Astrocyte (in vitro differentiated cells and primary cell): ENCODE measurements around the gene ORAI2. TPM values are rescaled to one million over a fixed set of nuclear protein-coding genes. Genes with fewer than 3 reads are reported as not detected.
A peak's percentile ranks its signal among the peaks of the same experiment; 100 is the strongest.

ENCODE experiments used
- DNase-seq: peaks from one replicate; pipeline ENCODE4 v3.0.0-alpha.2; 2010; ENCODE audit warnings: low read depth
- FAIRE-seq: peaks from 2 replicates; lab custom pipeline; 2011; peaks lifted over from hg19 to GRCh38; lab: Jason Lieb, UNC
- H2AFZ ChIP-seq: 2 replicates; pipeline ENCODE4 v1.6.0; 2012; ENCODE audit warnings: low read depth, low read length, inconsistent platforms
- H3K27ac ChIP-seq: 2 replicates; pipeline ENCODE4 v1.5.1; 2011; ENCODE audit warnings: low read depth, low read length, inconsistent platforms
- H3K27me3 ChIP-seq: 2 replicates; pipeline ENCODE4 v1.6.0; 2011; ENCODE audit warnings: low read length, inconsistent platforms; ENCODE audit not compliant: insufficient read depth
- H3K36me3 ChIP-seq: 2 replicates; pipeline ENCODE4 v1.5.1; 2011; ENCODE audit warnings: low read length, inconsistent platforms; ENCODE audit not compliant: insufficient read depth
- H3K4me1 ChIP-seq: 2 replicates; pipeline ENCODE4 v1.5.1; 2011; ENCODE audit warnings: low read length, inconsistent platforms; ENCODE audit not compliant: insufficient read depth
- H3K4me2 ChIP-seq: 2 replicates; pipeline ENCODE4 v1.6.0; 2012; ENCODE audit warnings: low read length, inconsistent platforms
- H3K4me3 ChIP-seq: 2 replicates; pipeline ENCODE4 v1.5.1; 2011; ENCODE audit warnings: low read depth, mild to moderate bottlenecking, low read length, inconsistent platforms; ENCODE audit not compliant: insufficient read depth
- H3K79me2 ChIP-seq: 2 replicates; pipeline ENCODE4 v1.6.0; 2012; ENCODE audit warnings: mild to moderate bottlenecking, low read length, inconsistent platforms; ENCODE audit not compliant: insufficient read depth
- H3K9ac ChIP-seq: 2 replicates; pipeline ENCODE4 v1.6.0; 2012; ENCODE audit warnings: mild to moderate bottlenecking, low read length, inconsistent platforms
- H3K9me3 ChIP-seq: 2 replicates; pipeline ENCODE4 v1.5.1; 2012; ENCODE audit warnings: low read depth, mild to moderate bottlenecking, low read length, inconsistent platforms; ENCODE audit not compliant: insufficient read depth
- H4K20me1 ChIP-seq: 2 replicates; pipeline ENCODE4 v1.6.0; 2012; ENCODE audit warnings: low read length, inconsistent platforms; ENCODE audit not compliant: insufficient read depth
- H3K27ac Mint-ChIP-seq: one replicate; pipeline ENCODE4 v1.8.0; 2021; ENCODE audit warnings: mild to moderate bottlenecking, mixed read lengths; ENCODE audit not compliant: unreplicated experiment
- H3K27me3 Mint-ChIP-seq: one replicate; pipeline ENCODE4 v1.8.0; 2021; ENCODE audit warnings: low read depth, mixed read lengths; ENCODE audit not compliant: unreplicated experiment
- H3K36me3 Mint-ChIP-seq: one replicate; pipeline ENCODE4 v1.8.0; 2021; ENCODE audit warnings: low read depth, mixed read lengths; ENCODE audit not compliant: unreplicated experiment
- H3K4me1 Mint-ChIP-seq: one replicate; pipeline ENCODE4 v1.8.0; 2021; ENCODE audit warnings: low read depth, mixed read lengths; ENCODE audit not compliant: unreplicated experiment
- H3K4me3 Mint-ChIP-seq: one replicate; pipeline ENCODE4 v1.8.0; 2021; ENCODE audit warnings: mild to moderate bottlenecking, moderate library complexity, mixed read lengths; ENCODE audit not compliant: unreplicated experiment
- H3K9me3 Mint-ChIP-seq: one replicate; pipeline ENCODE4 v1.8.0; 2021; ENCODE audit warnings: mild to moderate bottlenecking, mixed read lengths; ENCODE audit not compliant: unreplicated experiment
- CTCF ChIP-seq: IDR thresholded peaks from 2 replicates; pipeline ENCODE4 v1.5.1; 2011; ENCODE audit warnings: low read depth, mild to moderate bottlenecking, inconsistent platforms, low read length, moderate library complexity; ENCODE audit not compliant: insufficient read depth
- EZH2 ChIP-seq: IDR thresholded peaks from 2 replicates; pipeline ENCODE4 v1.6.1; 2012; ENCODE audit warnings: mild to moderate bottlenecking, low read length, inconsistent platforms; ENCODE audit not compliant: insufficient read depth
- total RNA-seq: library from RNA; stranded (reverse); gene quantifications from 2 replicates; pipeline ENCODE4 v1.2.1, GENCODE V29; 2021

ORAI2 gene
- total RNA-seq, 1 donor from 2014 or later, result 64.4 TPM

- H3K27ac Mint-ChIP-seq, result no peak overlapping the region
- FAIRE-seq (no peak), DNase-seq (no peak)
- H3K79me2 ChIP-seq, result peaks cover 2% of the 10 kb centered on the region
- TF ChIP-seq EZH2 (no peak), CTCF (no peak)
- H4K20me1 ChIP-seq, result peaks cover 9% of the 10 kb centered on the region
- no peaks in the 10 kb centered on the region for H3K9me3 ChIP-seq
- no peaks in the 10 kb centered on the region for H3K27me3 ChIP-seq
- peaks cover 12% of the 10 kb centered on the region for H3K4me1 ChIP-seq
- no peak overlapping the region for H3K4me2 ChIP-seq
- H3K9me3 Mint-ChIP-seq, result no peaks in the 10 kb centered on the region
- peaks cover 4% of the 10 kb centered on the region for H3K36me3 Mint-ChIP-seq
- H3K27ac ChIP-seq, result no peak overlapping the region
- H3K27me3 Mint-ChIP-seq, result no peaks in the 10 kb centered on the region
- H2AFZ ChIP-seq, result no peak overlapping the region
- peaks cover 5% of the 10 kb centered on the region for H3K36me3 ChIP-seq
- no peak overlapping the region for H3K4me3 ChIP-seq
- H3K4me1 Mint-ChIP-seq, result peaks cover 9% of the 10 kb centered on the region
- no peak overlapping the region for H3K4me3 Mint-ChIP-seq
- H3K9ac ChIP-seq, result no peak overlapping the region
Measured at GRCh38 chr7:102455596-102455995, 22.2 kb downstream of the ORAI2 start.

GRCh38 chr7:102456327-102456726 is 23.0 kb downstream of the ORAI2 start:
- no peak overlapping the region for H3K9ac ChIP-seq
- Mint-ChIP-seq H3K4me3 (no peak overlapping the region), H3K4me1 (peaks cover 9% of the 10 kb centered on the region)

More at GRCh38 chr7:102456327-102456726, 23.0 kb downstream of the ORAI2 start:
- Histone ChIP-seq H2AFZ (no peak overlapping the region), H3K9me3 (no peaks in the 10 kb centered on the region), H3K36me3 (peaks cover 5% of the 10 kb centered on the region), H3K4me2 (peak overlapping the region; percentile 35), H4K20me1 (peaks cover 13% of the 10 kb centered on the region), H3K79me2 (peaks cover 2% of the 10 kb centered on the region), H3K4me1 (peaks cover 11% of the 10 kb centered on the region), H3K4me3 (no peak overlapping the region), H3K27me3 (no peaks in the 10 kb centered on the region), H3K27ac (no peak overlapping the region)
- H3K36me3 Mint-ChIP-seq, result peaks cover 4% of the 10 kb centered on the region
- no peaks in the 10 kb centered on the region for H3K27me3 Mint-ChIP-seq
- TF ChIP-seq CTCF (no peak), EZH2 (no peak)
- FAIRE-seq, result no peak
- no peaks in the 10 kb centered on the region for H3K9me3 Mint-ChIP-seq
- peak overlapping the region; percentile 58 for H3K27ac Mint-ChIP-seq
- peak; percentile 63 for DNase-seq
